ENCODE data around the gene PFDN2.

The PFDN2 gene

DNA sequence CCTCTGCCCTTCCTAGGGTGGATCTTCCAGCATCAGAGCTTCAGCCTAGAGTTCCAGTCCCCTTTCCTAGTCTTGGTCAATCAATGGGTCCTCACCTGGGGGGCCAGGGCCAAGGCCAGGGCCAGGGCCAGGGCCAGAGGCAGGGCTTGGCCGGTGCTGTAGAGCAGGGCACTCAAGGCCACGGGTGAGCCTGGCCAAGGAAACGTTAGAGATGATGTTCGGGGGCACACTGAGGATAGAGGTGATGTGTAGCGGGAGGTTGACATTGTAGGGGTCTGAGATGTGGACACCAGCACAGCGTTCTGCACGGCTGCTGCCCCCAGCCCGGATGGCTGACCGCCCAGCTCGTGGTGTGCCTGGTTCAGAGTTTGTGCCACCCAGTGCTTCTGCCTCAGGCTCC, 66.6 kb downstream of the PFDN2 start:
- DNase-seq: no peak
